Measurements from ENCODE around the gene GPC5. TPM values are rescaled to one million over a fixed set of nuclear protein-coding genes. Genes with fewer than 3 reads are reported as not detected.
"Not testable (repeated sequence)": the region's sequence is repeated elsewhere in the genome, so short reads cannot be mapped to it uniquely, and the experiment has no call there.

Gene GPC5
- total and polyA plus RNA-seq, 11 donors, result 0.14 to 2.9 (median 0.84) TPM; not detected in 1

- TF ChIP-seq CTCF (IDR thresholded peaks at IDR 0.05), result peak in 6 of 12 donors; percentile 15 to 30 (median 22)
- H3K4me3 ChIP-seq, H3K9me3 ChIP-seq, ATAC-seq, H3K36me3 ChIP-seq, DNase-seq, H3K27me3 ChIP-seq, H3K4me1 ChIP-seq, H3K27ac ChIP-seq: not testable (repeated sequence)
- intact Hi-C loops (cut with DNase I), result loop anchor here in 2 of 10 donors (5.0 kb wide), 1 partner anchor 400 kb away; no protein-coding TSS in a partner anchor
- 43 to 59% (median 54%) methylated on average over 7 of the region's 7 CpGs for WGBS, 4 donors
Observed at GRCh38 chr13:91781982-91782691, 383.7 kb downstream of the GPC5 start.

- no peaks in the 10 kb centered on the region for H3K4me1 ChIP-seq
- H3K9me3 ChIP-seq, result no peaks in the 10 kb centered on the region
- DNase-seq (no peak), ATAC-seq (no peak)
- H3K27me3 ChIP-seq, result no peaks in the 10 kb centered on the region
- 70 to 76% (median 74%) methylated on average over 5 of the region's 5 CpGs for WGBS, 4 donors
- H3K27ac ChIP-seq, result no peak overlapping the region
- H3K36me3 ChIP-seq, result no peaks in the 10 kb centered on the region
- intact Hi-C loops (cut with DNase I), result loop anchor here in 1 of 10 donors (2.0 kb wide), 1 partner anchor 403 kb away; no protein-coding TSS in a partner anchor
- no peak overlapping the region for H3K4me3 ChIP-seq
- TF ChIP-seq POLR2A (IDR thresholded peaks at IDR 0.05) (no peak), CTCF (IDR thresholded peaks at IDR 0.05) (no peak)
Observed at GRCh38 chr13:91785431-91786119, 387.2 kb downstream of the GPC5 start.

GRCh38 chr13:91792054-91792453 lies 393.6 kb downstream of the GPC5 start:
- H3K36me3 ChIP-seq, result no peaks in the 10 kb centered on the region
- ATAC-seq, result no peak
- no peak for DNase-seq
- H3K27ac ChIP-seq, result no peak overlapping the region
- H3K27me3 ChIP-seq, result no peaks in the 10 kb centered on the region
- intact Hi-C loops (cut with DNase I), result no loop called here
- TF ChIP-seq POLR2A (IDR thresholded peaks at IDR 0.05) (no peak), CTCF (IDR thresholded peaks at IDR 0.05) (no peak)
- H3K4me3 ChIP-seq, result no peak overlapping the region
- H3K4me1 ChIP-seq, result no peaks in the 10 kb centered on the region
- no peaks in the 10 kb centered on the region for H3K9me3 ChIP-seq
- WGBS, 4 donors, result 71 to 91% (median 79%) methylated on average over 1 of the region's 1 CpG

DNA sequence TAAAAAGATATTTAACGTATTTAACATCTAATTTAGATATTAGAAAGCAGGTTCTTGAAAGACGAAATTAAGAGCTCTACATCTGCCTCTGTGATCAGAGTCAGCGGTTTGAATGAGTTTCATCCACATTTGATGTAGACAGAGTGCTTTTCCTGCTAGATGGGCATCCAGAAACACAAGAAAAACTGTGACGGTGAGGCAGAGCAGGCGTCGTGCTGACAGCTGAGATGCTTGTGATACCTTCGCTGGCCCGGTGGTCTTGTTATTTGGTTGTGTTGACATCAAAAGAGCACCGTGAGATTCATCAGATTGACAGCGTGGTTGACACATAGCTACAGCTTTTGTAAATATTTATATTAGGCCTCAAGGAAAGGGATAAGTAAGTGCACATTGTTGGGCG lies 399.1 kb downstream of the GPC5 start:
- Histone ChIP-seq H3K27ac (no peak overlapping the region), H3K36me3 (no peaks in the 10 kb centered on the region), H3K4me1 (no peaks in the 10 kb centered on the region), H3K9me3 (peaks cover 0 to 6% (median 0%) of the 10 kb centered on the region in 12 donors), H3K27me3 (no peaks in the 10 kb centered on the region), H3K4me3 (no peak overlapping the region)
- intact Hi-C loops (cut with DNase I), result no loop called here
- DNase-seq, result no peak
- no peak for TF ChIP-seq POLR2A (IDR thresholded peaks at IDR 0.05)
- no peak for TF ChIP-seq CTCF (IDR thresholded peaks at IDR 0.05)
- no peak for ATAC-seq
- WGBS, 4 donors, result 42 to 60% (median 53%) methylated on average over 11 of the region's 11 CpGs

GRCh38 chr13:91798338-91798737 lies 399.9 kb downstream of the GPC5 start:
- H3K4me1 ChIP-seq; ATAC-seq; H3K27ac ChIP-seq; H3K36me3 ChIP-seq; intact Hi-C loops (cut with DNase I); H3K27me3 ChIP-seq; H3K9me3 ChIP-seq; DNase-seq; H3K4me3 ChIP-seq: not testable (repeated sequence)
- 72 to 97% (median 92%) methylated on average over 3 of the region's 3 CpGs for WGBS, 4 donors

DNA sequence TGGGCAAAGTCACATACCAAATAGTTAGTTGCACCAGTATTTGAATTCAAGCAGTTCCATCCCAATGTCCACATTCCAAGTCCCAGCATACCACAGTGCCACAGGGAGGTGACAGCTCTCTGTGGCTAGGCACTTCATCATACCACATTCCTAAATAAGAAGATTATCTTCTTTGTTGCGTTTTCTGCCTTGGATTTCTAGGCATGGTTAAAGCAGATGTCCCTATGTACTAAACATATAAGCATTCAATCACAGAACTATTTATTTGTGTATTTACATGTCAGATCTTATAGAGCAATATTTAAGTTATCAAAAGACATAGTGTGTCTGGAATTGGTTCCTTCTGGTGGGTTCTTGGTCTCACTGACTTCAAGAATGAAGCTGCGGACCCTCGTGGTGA lies 403.4 kb downstream of the GPC5 start:
- ATAC-seq; H3K27me3 ChIP-seq; H3K4me3 ChIP-seq; H3K27ac ChIP-seq; DNase-seq; H3K36me3 ChIP-seq; H3K9me3 ChIP-seq; H3K4me1 ChIP-seq; intact Hi-C loops (cut with DNase I): not testable (repeated sequence)
- WGBS, 4 donors, result 72 to 79% (median 77%) methylated on average over 3 of the region's 3 CpGs
